Bronchial epithelial cell (primary cell): ENCODE data around the gene KICS2. TPM values are rescaled to one million over a fixed set of nuclear protein-coding genes. Genes with fewer than 3 reads are reported as not detected.
"Not testable (repeated sequence)": the region's sequence is repeated elsewhere in the genome, so short reads cannot be mapped to it uniquely, and the experiment has no call there.

Experiments
- DNase-seq: peaks from one replicate; pipeline ENCODE4 v3.0.0-alpha.2; 2010; ENCODE audit warnings: low read depth
- FAIRE-seq: peaks from 2 replicates; lab custom pipeline; 2011; peaks lifted over from hg19 to GRCh38; lab: Jason Lieb, UNC
- H3K27me3 ChIP-seq: 2 replicates; pipeline ENCODE4 v1.5.1; 2011; ENCODE audit warnings: low read length; ENCODE audit not compliant: control insufficient read depth, insufficient read depth
- H3K36me3 ChIP-seq: 2 replicates; pipeline ENCODE4 v1.5.1; 2011; ENCODE audit warnings: low read length; ENCODE audit not compliant: control insufficient read depth, insufficient read depth
- H3K4me3 ChIP-seq: 2 replicates; pipeline ENCODE4 v1.5.1; 2011; ENCODE audit warnings: mild to moderate bottlenecking, low read depth, low read length, control low read depth
- CTCF ChIP-seq: IDR thresholded peaks from 2 replicates; pipeline ENCODE4 v1.5.1; 2011; ENCODE audit warnings: mild to moderate bottlenecking, moderate library complexity, low read length, control low read depth, inconsistent platforms; ENCODE audit not compliant: insufficient read depth, severe bottlenecking
- total RNA-seq: library from RNA; depleted of rRNA; stranded (reverse); fragments of >200 nt; gene quantifications from 2 replicates; pipeline ENCODE4 v1.2.1, GENCODE V29; 2014

KICS2 gene
- total RNA-seq, 1 donor from 2014 or later = 9.0 TPM

DNA sequence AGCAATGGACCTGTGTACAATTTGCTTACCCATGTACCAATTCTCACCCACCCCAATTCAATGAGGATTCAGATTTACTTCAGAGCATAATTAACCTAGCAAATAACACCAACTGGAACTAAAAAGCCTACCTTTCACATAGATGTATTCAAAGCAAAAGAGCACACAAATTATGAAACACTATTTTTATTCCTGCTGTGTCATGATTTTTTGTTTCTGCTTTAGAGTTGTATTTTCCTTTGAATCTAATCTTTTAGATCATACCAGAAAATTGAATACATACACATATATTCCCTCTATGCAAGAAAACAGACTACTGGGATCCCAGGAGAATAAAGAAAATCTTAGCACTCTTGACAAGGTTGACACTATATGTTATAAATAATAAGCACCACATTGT is 5.9 kb downstream of the KICS2 start:
- FAIRE-seq (no peak), DNase-seq (no peak)
- no peaks in the 10 kb centered on the region for H3K36me3 ChIP-seq
- no peak overlapping the region for H3K4me3 ChIP-seq
- no peak for TF ChIP-seq CTCF
- H3K27me3 ChIP-seq = no peaks in the 10 kb centered on the region

DNA sequence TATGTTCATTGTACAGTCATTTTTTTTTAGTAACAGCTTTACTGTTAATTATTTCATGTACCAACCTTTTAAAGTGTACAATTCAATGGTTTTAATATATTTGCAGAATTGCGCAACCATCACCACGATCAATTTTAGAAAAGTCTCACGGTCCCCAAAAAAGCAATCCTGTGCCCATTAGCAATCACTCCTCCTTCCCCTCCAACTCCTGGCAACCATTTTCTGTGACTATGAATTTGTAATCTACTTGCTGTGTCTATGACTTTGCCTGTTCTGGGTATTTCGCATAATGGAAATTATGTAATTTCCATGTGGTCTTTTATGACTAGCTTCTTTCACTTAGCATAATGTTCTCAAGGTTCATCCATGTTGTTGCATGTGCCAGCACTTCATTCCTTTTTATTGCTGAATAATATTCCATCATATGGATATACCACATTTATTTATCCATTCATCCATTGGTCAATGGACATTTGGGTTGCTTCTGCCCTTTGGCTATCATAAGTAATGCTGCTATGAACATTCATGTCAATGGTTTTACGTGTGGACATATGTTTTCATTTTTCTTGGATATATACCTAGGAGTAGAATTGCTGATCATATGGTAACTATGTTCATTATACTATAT is 9.9 kb downstream of the KICS2 start:
- Histone ChIP-seq H3K36me3 (no peaks in the 10 kb centered on the region), H3K4me3 (no peak overlapping the region), H3K27me3 (no peaks in the 10 kb centered on the region)
- TF ChIP-seq CTCF = no peak
- DNase-seq (no peak), FAIRE-seq (no peak)

- TF ChIP-seq CTCF = no peak
- Histone ChIP-seq H3K27me3 (no peaks in the 10 kb centered on the region), H3K36me3 (peaks cover 2% of the 10 kb centered on the region), H3K4me3 (no peak overlapping the region)
- DNase-seq (no peak), FAIRE-seq (peak; percentile 23)
These were observed 14.6 kb downstream of the KICS2 start for GRCh38 chr12:64207453-64207852.

- Histone ChIP-seq H3K4me3 (no peak overlapping the region), H3K27me3 (no peaks in the 10 kb centered on the region), H3K36me3 (peaks cover 2% of the 10 kb centered on the region)
- no peak for TF ChIP-seq CTCF
- FAIRE-seq = no peak
- DNase-seq = no peak
These were observed 16.6 kb downstream of the KICS2 start for GRCh38 chr12:64205542-64205941.

DNA sequence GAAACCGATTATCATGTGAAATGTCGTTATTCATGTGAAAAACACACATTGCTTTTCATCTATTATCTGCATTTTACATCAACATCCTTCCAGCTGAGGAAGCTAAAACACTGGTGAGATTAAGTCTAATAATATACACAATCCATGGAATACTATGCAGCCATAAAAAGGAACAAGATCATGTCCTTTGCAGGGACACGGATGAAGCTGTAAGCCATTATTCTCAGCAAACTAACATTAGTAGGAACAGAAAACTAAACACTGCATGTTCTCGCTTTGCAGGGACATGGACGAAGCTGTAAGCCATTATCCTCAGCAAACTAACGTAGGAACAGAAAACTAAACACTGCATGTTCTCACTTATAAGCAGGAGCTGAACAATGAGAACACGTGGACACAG is 18.3 kb downstream of the KICS2 start:
- DNase-seq (no peak), FAIRE-seq (no peak)
- Histone ChIP-seq H3K36me3 (peaks cover 2% of the 10 kb centered on the region), H3K27me3 (no peaks in the 10 kb centered on the region), H3K4me3 (no peak overlapping the region)
- TF ChIP-seq CTCF = no peak

DNA sequence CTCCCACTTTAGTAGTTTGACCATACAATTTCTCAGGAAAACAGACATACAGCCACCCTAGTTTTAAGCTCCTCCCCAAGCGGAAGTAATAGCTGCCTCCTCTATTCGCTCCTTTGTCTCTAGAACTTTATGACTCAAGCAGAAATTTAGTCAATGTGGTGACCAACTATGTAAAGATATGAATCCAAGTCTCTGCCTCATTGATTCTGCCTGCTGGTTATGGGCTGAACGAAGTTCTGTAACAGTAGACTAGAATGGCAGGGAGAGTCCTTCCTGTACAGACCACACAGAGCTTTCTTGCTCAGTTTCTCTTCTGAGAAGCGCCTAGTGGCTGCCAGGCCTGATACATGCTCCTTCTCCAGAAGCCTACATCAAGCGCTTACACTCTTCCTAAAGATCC is 19.1 kb downstream of the KICS2 start:
- no peak for TF ChIP-seq CTCF
- Histone ChIP-seq H3K4me3 (no peak overlapping the region), H3K27me3 (no peaks in the 10 kb centered on the region), H3K36me3 (peaks cover 2% of the 10 kb centered on the region)
- DNase-seq (no peak), FAIRE-seq (peak; percentile 7)

- H3K4me3 ChIP-seq, FAIRE-seq, DNase-seq, H3K36me3 ChIP-seq, H3K27me3 ChIP-seq: not testable (repeated sequence)
These were observed 26.3 kb downstream of the KICS2 start for GRCh38 chr12:64195841-64196240.
